H9 (cell line): ENCODE measurements around the gene RPS21. TPM values are rescaled to one million over a fixed set of nuclear protein-coding genes. Genes with fewer than 3 reads are reported as not detected.

Experiments
- DNase-seq: peaks from one replicate; pipeline ENCODE4 v3.0.0-alpha.2; 2017
- H2AFZ ChIP-seq: one replicate; pipeline ENCODE4 v1.6.1; 2013; ENCODE audit warnings: mild to moderate bottlenecking, low read length, control low read depth, moderate library complexity
- H2AK5ac ChIP-seq: 2 replicates; pipeline ENCODE4 v1.6.1; 2013; ENCODE audit warnings: low read length, control low read depth, mixed read lengths; ENCODE audit not compliant: insufficient read length
- H2BK120ac ChIP-seq: one replicate; pipeline ENCODE4 v1.6.1; 2013; ENCODE audit warnings: low read depth, mild to moderate bottlenecking, low read length, control low read depth, inconsistent platforms; ENCODE audit not compliant: poor library complexity, severe bottlenecking
- H2BK12ac ChIP-seq: 2 replicates; pipeline ENCODE4 v1.6.1; 2013; ENCODE audit warnings: low read length, control low read depth, mixed read lengths, low read depth; ENCODE audit not compliant: insufficient read length
- H2BK15ac ChIP-seq: 2 replicates; pipeline ENCODE4 v1.6.1; 2013; ENCODE audit warnings: low read depth, low read length, control low read depth
- H2BK20ac ChIP-seq: one replicate; pipeline ENCODE4 v1.6.1; 2013; ENCODE audit warnings: low read depth, mild to moderate bottlenecking, low read length, control low read depth, inconsistent platforms; ENCODE audit not compliant: poor library complexity, severe bottlenecking
- H2BK5ac ChIP-seq: 2 replicates; pipeline ENCODE4 v1.6.1; 2013; ENCODE audit warnings: low read length, control low read depth, mixed read lengths; ENCODE audit not compliant: insufficient read length
- H3K14ac ChIP-seq: 2 replicates; pipeline ENCODE4 v1.6.1; 2013; ENCODE audit warnings: low read length, control low read depth; ENCODE audit not compliant: insufficient read depth
- H3K18ac ChIP-seq: 2 replicates; pipeline ENCODE4 v1.6.1; 2013; ENCODE audit warnings: low read depth, mild to moderate bottlenecking, mixed read lengths, low read length, control low read depth; ENCODE audit not compliant: insufficient read length
- H3K23ac ChIP-seq: 2 replicates; pipeline ENCODE4 v1.6.1; 2013; ENCODE audit warnings: low read length, control low read depth, mixed read lengths, low read depth; ENCODE audit not compliant: insufficient read length
- H3K23me2 ChIP-seq: 2 replicates; pipeline ENCODE4 v1.6.1; 2013; ENCODE audit warnings: low read depth, mild to moderate bottlenecking, mixed read lengths, low read length, control low read depth; ENCODE audit not compliant: insufficient read length, poor library complexity, severe bottlenecking
- H3K27ac ChIP-seq: 2 replicates; pipeline ENCODE4 v1.5.1; 2013; ENCODE audit warnings: low read length, control low read depth, mixed read lengths, low read depth; ENCODE audit not compliant: insufficient read length
- H3K27me3 ChIP-seq: 2 replicates; pipeline ENCODE4 v1.6.1; 2013; ENCODE audit warnings: low read length, control low read depth, inconsistent platforms; ENCODE audit not compliant: insufficient read depth
- H3K4ac ChIP-seq: 2 replicates; pipeline ENCODE4 v1.6.1; 2013; ENCODE audit warnings: low read depth, mild to moderate bottlenecking, control low read depth, inconsistent platforms, low read length, moderate library complexity
- H3K4me1 ChIP-seq: 2 replicates; pipeline ENCODE4 v1.6.1; 2013; ENCODE audit warnings: low read length, control low read depth, inconsistent platforms; ENCODE audit not compliant: insufficient read depth
- H3K4me2 ChIP-seq: 2 replicates; pipeline ENCODE4 v1.6.1; 2013; ENCODE audit warnings: low read length, control low read depth, mixed read lengths; ENCODE audit not compliant: insufficient read length, insufficient read depth
- H3K56ac ChIP-seq: 2 replicates; pipeline ENCODE4 v1.6.1; 2013; ENCODE audit warnings: low read depth, mild to moderate bottlenecking, mixed read lengths, low read length, control low read depth; ENCODE audit not compliant: insufficient read length
- H3K79me1 ChIP-seq: 2 replicates; pipeline ENCODE4 v1.6.1; 2013; ENCODE audit warnings: low read depth, mild to moderate bottlenecking, moderate library complexity, low read length, control low read depth, inconsistent platforms; ENCODE audit not compliant: insufficient read depth, poor library complexity, severe bottlenecking
- H3K79me2 ChIP-seq: 2 replicates; pipeline ENCODE4 v1.6.1; 2013; ENCODE audit warnings: low read length, control low read depth, inconsistent platforms; ENCODE audit not compliant: insufficient read depth
- H3K9ac ChIP-seq: 2 replicates; pipeline ENCODE4 v1.6.1; 2013; ENCODE audit warnings: low read length, control low read depth, mixed read lengths; ENCODE audit not compliant: insufficient read length; ENCODE audit errors: extremely low read depth
- H3K9me3 ChIP-seq: one replicate; pipeline ENCODE4 v1.6.1; 2013; ENCODE audit warnings: low read depth, low read length, inconsistent platforms; ENCODE audit not compliant: control insufficient read depth
- H3T11ph ChIP-seq: one replicate; pipeline ENCODE4 v1.6.1; 2013; ENCODE audit warnings: mild to moderate bottlenecking, low read length, control low read depth, inconsistent platforms
- H4K20me1 ChIP-seq: one replicate; pipeline ENCODE4 v1.6.1; 2013; ENCODE audit not compliant: control insufficient read depth, insufficient read length, insufficient read depth
- H4K5ac ChIP-seq: 2 replicates; pipeline ENCODE4 v1.6.1; 2013; ENCODE audit warnings: low read depth, mild to moderate bottlenecking, mixed read lengths, low read length, control low read depth; ENCODE audit not compliant: insufficient read length
- H4K8ac ChIP-seq: replicated peaks from 2 replicates; pipeline ENCODE4 v1.6.1; 2013; ENCODE audit warnings: low read length, control low read depth, mixed read lengths, low read depth; ENCODE audit not compliant: insufficient read length
- H4K91ac ChIP-seq: 2 replicates; pipeline ENCODE4 v1.6.1; 2013; ENCODE audit warnings: low read depth, mild to moderate bottlenecking, moderate library complexity, mixed read lengths, low read length, control low read depth; ENCODE audit not compliant: insufficient read length
- H3K27ac Mint-ChIP-seq, 3 experiments: 2 replicates in 2 of 3; 3 replicates in 1 of 3; pipeline ENCODE4 v1.8.0; 2020 to 2021; ENCODE audit warnings: mixed read lengths in 3 of 3, mild to moderate bottlenecking in 1 of 3, moderate library complexity in 1 of 3
- H3K27me3 Mint-ChIP-seq: 2 replicates; pipeline ENCODE4 v1.8.0; 2021; ENCODE audit warnings: low read depth, mild to moderate bottlenecking, moderate library complexity, mixed read lengths
- H3K36me3 Mint-ChIP-seq, 3 experiments: 2 replicates in 2 of 3; 3 replicates in 1 of 3; pipeline ENCODE4 v1.8.0; 2020 to 2021; ENCODE audit warnings: low read depth in 3 of 3, mixed read lengths in 3 of 3; ENCODE audit not compliant: insufficient read depth in 1 of 3
- H3K4me1 Mint-ChIP-seq, 2 experiments: 2 replicates each; pipeline ENCODE4 v1.8.0; 2020; ENCODE audit warnings: mixed read lengths in 2 of 2
- H3K4me3 Mint-ChIP-seq, 2 experiments: 2 replicates in 1 of 2; 3 replicates in 1 of 2; pipeline ENCODE4 v1.8.0; 2020 to 2021; ENCODE audit warnings: mild to moderate bottlenecking in 2 of 2, mixed read lengths in 2 of 2, moderate library complexity in 1 of 2
- H3K9me3 Mint-ChIP-seq, 2 experiments: 2 replicates in 1 of 2; 3 replicates in 1 of 2; pipeline ENCODE4 v1.8.0; 2020; ENCODE audit warnings: mild to moderate bottlenecking in 2 of 2, mixed read lengths in 2 of 2, moderate library complexity in 1 of 2
- WGBS: extraction: QIAGEN DNeasy Blood & Tissue Kit; methylation state at CpG from one replicate; pipeline ENCODE4 v1.1.7; 2013; ENCODE audit warnings: missing lambda C conversion rate, low lambda C conversion rate, mixed read lengths; ENCODE audit not compliant: insufficient read length; ENCODE audit errors: extremely low coverage; 5-methylcytosine and 5-hydroxymethylcytosine counted together
- total RNA-seq: library from RNA; stranded (reverse); gene quantifications from 2 replicates; pipeline ENCODE4 v1.2.1, GENCODE V29; 2021
- TF ChIP-seq, protein P1 (sequence below): fragments of 200-600 bp; sonication (generic); conservative IDR thresholded peaks from 3 replicates; pipeline ENCODE4 v1.8.0; 2021; ENCODE audit warnings: antibody characterized with exemption, mild to moderate bottlenecking

The RPS21 gene
- total RNA-seq, 1 experiment from 2014 or later = 1,715 TPM

GRCh38 chr20:62395311-62396242 lies 8.7 kb downstream of the RPS21 start:
- no peak overlapping the region for H3K4me3 Mint-ChIP-seq
- Histone ChIP-seq H3K23me2 (peaks cover 2% of the 10 kb centered on the region), H4K5ac (no peak overlapping the region), H2BK12ac (no peak overlapping the region), H2BK120ac (no peak overlapping the region), H4K91ac (no peak overlapping the region), H3T11ph (no peak overlapping the region), H3K27me3 (no peaks in the 10 kb centered on the region), H3K18ac (no peak overlapping the region), H3K27ac (no peak overlapping the region), H3K4me1 (no peaks in the 10 kb centered on the region), H2BK5ac (no peak overlapping the region), H3K9me3 (no peaks in the 10 kb centered on the region), H3K4ac (no peak overlapping the region), H4K20me1 (peaks cover 8% of the 10 kb centered on the region), H3K79me1 (no peaks in the 10 kb centered on the region), H4K8ac (no peak overlapping the region), H3K9ac (no peak overlapping the region), H2AK5ac (no peak overlapping the region), H2BK20ac (no peak overlapping the region), H3K56ac (no peak overlapping the region), H2BK15ac (no peak overlapping the region), H3K4me2 (no peak overlapping the region), H3K14ac (no peak overlapping the region; the same call in 1 of the 2 replicates), H3K79me2 (no peaks in the 10 kb centered on the region), H3K23ac (no peak overlapping the region), H2AFZ (no peak overlapping the region)
- TF ChIP-seq, protein P1, sequence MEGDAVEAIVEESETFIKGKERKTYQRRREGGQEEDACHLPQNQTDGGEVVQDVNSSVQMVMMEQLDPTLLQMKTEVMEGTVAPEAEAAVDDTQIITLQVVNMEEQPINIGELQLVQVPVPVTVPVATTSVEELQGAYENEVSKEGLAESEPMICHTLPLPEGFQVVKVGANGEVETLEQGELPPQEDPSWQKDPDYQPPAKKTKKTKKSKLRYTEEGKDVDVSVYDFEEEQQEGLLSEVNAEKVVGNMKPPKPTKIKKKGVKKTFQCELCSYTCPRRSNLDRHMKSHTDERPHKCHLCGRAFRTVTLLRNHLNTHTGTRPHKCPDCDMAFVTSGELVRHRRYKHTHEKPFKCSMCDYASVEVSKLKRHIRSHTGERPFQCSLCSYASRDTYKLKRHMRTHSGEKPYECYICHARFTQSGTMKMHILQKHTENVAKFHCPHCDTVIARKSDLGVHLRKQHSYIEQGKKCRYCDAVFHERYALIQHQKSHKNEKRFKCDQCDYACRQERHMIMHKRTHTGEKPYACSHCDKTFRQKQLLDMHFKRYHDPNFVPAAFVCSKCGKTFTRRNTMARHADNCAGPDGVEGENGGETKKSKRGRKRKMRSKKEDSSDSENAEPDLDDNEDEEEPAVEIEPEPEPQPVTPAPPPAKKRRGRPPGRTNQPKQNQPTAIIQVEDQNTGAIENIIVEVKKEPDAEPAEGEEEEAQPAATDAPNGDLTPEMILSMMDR = peak; percentile 38; the same call in 2 of the 3 replicates
- WGBS = no CpG with 5 or more reads among the region's 27 CpGs
- no peaks in the 10 kb centered on the region for H3K27me3 Mint-ChIP-seq
- DNase-seq = no peak
- no peaks in the 10 kb centered on the region for H3K4me1 Mint-ChIP-seq
- H3K9me3 Mint-ChIP-seq = peaks cover 3 to 6% of the 10 kb centered on the region in 2 experiments; a peak in 3 of 5 replicates
- 0 out of 7 replicates have a peak overlapping the region, but pooled peaks of 1 of the 3 experiments have one; percentile 79 for H3K27ac Mint-ChIP-seq
- H3K36me3 Mint-ChIP-seq = peaks cover 1 to 13% (median 8%) of the 10 kb centered on the region in 3 experiments; a peak in 6 of 7 replicates
